ENCODE data around the gene LHX5. TPM values are rescaled to one million over a fixed set of nuclear protein-coding genes. Genes with fewer than 3 reads are reported as not detected.

LHX5 gene
- total RNA-seq, 1 experiment from 2014 or later: 1.9 TPM

DNA sequence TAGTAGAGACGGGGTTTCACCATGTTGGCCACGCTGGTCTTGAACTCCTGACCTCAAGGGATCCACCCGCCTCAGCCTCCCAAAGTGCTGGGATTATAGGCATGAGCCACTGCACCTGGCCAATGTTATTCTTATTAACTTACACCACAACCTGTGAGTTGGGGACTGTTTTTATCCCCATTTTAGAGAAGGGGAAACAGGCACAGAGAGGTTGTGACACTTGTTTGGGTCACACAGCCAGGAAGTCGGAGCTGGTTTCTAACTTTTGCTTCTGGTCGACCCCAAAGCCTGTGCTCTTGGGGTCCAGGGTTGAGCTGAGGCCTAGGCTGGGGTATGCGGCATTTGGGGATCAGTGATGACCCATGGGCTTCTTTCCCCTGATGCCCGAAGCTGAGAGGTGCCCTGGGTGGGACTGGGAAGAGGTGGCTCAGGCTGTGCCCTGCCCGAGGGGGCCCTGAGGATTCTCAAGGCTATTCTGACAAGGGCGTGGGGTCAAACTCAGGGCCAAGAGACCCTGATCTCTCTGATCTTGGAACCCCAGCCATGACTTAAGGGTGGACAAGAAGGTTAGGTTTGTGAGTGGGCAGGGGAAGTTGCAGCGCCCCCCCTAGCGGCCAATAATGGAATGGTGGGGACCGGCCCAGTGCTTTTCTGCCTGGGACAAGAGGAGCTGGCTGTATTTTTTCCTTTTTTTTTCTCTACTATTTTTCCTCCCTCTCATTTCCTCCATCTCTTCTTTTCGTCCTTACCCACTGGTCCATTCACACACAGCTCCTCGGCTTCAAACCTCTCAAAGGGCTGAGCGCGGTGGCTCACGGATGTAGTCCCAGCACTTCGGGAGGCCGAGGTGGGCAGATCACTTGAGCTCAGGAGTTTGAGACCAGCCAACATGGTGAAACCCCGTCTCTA is 46.5 kb downstream of the LHX5 start:
- H3K79me1 ChIP-seq (ENCODE audit: insufficient read depth, low read depth, low read length, poor library complexity, severe bottlenecking): no peaks in the 10 kb centered on the region
- no peak overlapping the region for H2BK12ac ChIP-seq (ENCODE audit: insufficient read length, low read depth, low read length)

More for the DNA sequence above, 46.5 kb downstream of the LHX5 start:
- Mint-ChIP-seq H3K4me3 (peak overlapping the region; percentile 60 to 75), H3K27me3 (ENCODE audit: low read depth) (peaks cover 8% of the 10 kb centered on the region), H3K4me1 (peaks cover 17 to 23% of the 10 kb centered on the region in 2 experiments), H3K27ac (peak overlapping the region; percentile 93 to 99 (median 97)), H3K9me3 (peaks cover 0 to 4% of the 10 kb centered on the region in 2 experiments; a peak in 3 of 5 replicates), H3K36me3 (ENCODE audit: insufficient read depth in 1 of 3, low read depth in 3 of 3) (peaks cover 0 to 4% (median 0%) of the 10 kb centered on the region in 3 experiments; a peak in 1 of 7 replicates)
- H3K23me2 ChIP-seq (ENCODE audit: insufficient read length, low read depth, low read length, poor library complexity, severe bottlenecking): no peaks in the 10 kb centered on the region
- H4K5ac ChIP-seq (ENCODE audit: insufficient read length, low read depth, low read length): no peak overlapping the region
- H3K9me3 ChIP-seq (ENCODE audit: control insufficient read depth, low read depth, low read length): no peaks in the 10 kb centered on the region
- H2BK120ac ChIP-seq (ENCODE audit: low read depth, low read length, poor library complexity, severe bottlenecking): no peak overlapping the region
- no peak overlapping the region for H3K14ac ChIP-seq (ENCODE audit: insufficient read depth, low read length)
- H4K20me1 ChIP-seq (ENCODE audit: control insufficient read depth, insufficient read depth, insufficient read length): no peaks in the 10 kb centered on the region
- H3K4me1 ChIP-seq (ENCODE audit: insufficient read depth, low read length): no peaks in the 10 kb centered on the region
- whole genome bisulfite sequencing (ENCODE audit: extremely low coverage, insufficient read length, low lambda C conversion rate): no CpG with 5 or more reads among the region's 20 CpGs
- peak; percentile 86 for DNase-seq
- no peak overlapping the region for H2BK15ac ChIP-seq (ENCODE audit: low read depth, low read length)
- no peaks in the 10 kb centered on the region for H3K79me2 ChIP-seq (ENCODE audit: insufficient read depth, low read length)
- H3K27ac ChIP-seq (ENCODE audit: insufficient read length, low read depth, low read length): peak overlapping the region; percentile 18
- no peak overlapping the region for H3K56ac ChIP-seq (ENCODE audit: insufficient read length, low read depth, low read length)
- TF ChIP-seq, protein P1, sequence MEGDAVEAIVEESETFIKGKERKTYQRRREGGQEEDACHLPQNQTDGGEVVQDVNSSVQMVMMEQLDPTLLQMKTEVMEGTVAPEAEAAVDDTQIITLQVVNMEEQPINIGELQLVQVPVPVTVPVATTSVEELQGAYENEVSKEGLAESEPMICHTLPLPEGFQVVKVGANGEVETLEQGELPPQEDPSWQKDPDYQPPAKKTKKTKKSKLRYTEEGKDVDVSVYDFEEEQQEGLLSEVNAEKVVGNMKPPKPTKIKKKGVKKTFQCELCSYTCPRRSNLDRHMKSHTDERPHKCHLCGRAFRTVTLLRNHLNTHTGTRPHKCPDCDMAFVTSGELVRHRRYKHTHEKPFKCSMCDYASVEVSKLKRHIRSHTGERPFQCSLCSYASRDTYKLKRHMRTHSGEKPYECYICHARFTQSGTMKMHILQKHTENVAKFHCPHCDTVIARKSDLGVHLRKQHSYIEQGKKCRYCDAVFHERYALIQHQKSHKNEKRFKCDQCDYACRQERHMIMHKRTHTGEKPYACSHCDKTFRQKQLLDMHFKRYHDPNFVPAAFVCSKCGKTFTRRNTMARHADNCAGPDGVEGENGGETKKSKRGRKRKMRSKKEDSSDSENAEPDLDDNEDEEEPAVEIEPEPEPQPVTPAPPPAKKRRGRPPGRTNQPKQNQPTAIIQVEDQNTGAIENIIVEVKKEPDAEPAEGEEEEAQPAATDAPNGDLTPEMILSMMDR (conservative IDR thresholded peaks at IDR 0.05): peak; percentile 98
- H4K91ac ChIP-seq (ENCODE audit: insufficient read length, low read depth, low read length): no peak overlapping the region
- peak overlapping the region; percentile 25 for H3K4me2 ChIP-seq (ENCODE audit: insufficient read depth, insufficient read length, low read length)
- no peak overlapping the region for H3K9ac ChIP-seq (ENCODE audit: extremely low read depth, insufficient read length, low read length)
- H2BK5ac ChIP-seq (ENCODE audit: insufficient read length, low read length): no peak overlapping the region
- no peak overlapping the region for H3T11ph ChIP-seq (ENCODE audit: low read length)
- H3K23ac ChIP-seq (ENCODE audit: insufficient read length, low read depth, low read length): no peak overlapping the region
- H2BK20ac ChIP-seq (ENCODE audit: low read depth, low read length, poor library complexity, severe bottlenecking): no peak overlapping the region
- no peaks in the 10 kb centered on the region for H3K27me3 ChIP-seq (ENCODE audit: insufficient read depth, low read length)
- no peak overlapping the region for H3K18ac ChIP-seq (ENCODE audit: insufficient read length, low read depth, low read length)
- no peak overlapping the region for H3K4ac ChIP-seq (ENCODE audit: low read depth, low read length)
- no peak overlapping the region for H2AFZ ChIP-seq (ENCODE audit: low read length)
- H2AK5ac ChIP-seq (ENCODE audit: insufficient read length, low read length): no peak overlapping the region
- no peak overlapping the region for H4K8ac ChIP-seq (replicated peaks; ENCODE audit: insufficient read length, low read depth, low read length)
